ENCODE results near the gene VAPB. TPM values are rescaled to one million over a fixed set of nuclear protein-coding genes. Genes with fewer than 3 reads are reported as not detected.

The VAPB gene
- total RNA-seq, 1 donor from 2014 or later = 55.3 TPM

DNA sequence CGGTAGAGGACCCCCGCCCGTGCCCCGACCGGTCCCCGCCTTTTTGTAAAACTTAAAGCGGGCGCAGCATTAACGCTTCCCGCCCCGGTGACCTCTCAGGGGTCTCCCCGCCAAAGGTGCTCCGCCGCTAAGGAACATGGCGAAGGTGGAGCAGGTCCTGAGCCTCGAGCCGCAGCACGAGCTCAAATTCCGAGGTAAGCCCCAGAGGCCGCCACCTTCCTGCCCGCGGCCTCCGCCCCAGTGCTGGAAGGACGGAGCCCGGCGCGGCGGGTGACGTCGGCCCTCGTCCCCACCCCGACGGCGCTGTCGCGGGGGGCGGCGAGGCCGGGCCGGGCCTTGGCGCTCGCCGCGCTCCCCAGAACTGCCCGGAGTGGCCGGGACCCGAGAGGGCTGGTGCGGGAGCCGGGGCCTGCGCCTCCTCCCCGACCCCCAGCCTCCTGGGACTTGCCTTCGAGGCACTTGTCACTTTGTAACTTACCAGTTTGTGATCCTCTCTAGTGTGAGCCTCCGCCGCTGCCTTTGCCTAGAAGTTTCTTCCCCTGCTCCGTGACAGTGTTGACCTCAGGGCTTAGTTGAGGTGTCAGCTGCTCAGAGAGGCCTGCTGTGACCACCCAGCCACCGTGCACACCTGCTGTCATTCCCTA is 417 bp downstream of the VAPB start:
- H3K4me3 Mint-ChIP-seq (ENCODE audit: unreplicated experiment) = peak overlapping the region; percentile 83
- no peak for DNase-seq (ENCODE audit: low spot score)

DNA sequence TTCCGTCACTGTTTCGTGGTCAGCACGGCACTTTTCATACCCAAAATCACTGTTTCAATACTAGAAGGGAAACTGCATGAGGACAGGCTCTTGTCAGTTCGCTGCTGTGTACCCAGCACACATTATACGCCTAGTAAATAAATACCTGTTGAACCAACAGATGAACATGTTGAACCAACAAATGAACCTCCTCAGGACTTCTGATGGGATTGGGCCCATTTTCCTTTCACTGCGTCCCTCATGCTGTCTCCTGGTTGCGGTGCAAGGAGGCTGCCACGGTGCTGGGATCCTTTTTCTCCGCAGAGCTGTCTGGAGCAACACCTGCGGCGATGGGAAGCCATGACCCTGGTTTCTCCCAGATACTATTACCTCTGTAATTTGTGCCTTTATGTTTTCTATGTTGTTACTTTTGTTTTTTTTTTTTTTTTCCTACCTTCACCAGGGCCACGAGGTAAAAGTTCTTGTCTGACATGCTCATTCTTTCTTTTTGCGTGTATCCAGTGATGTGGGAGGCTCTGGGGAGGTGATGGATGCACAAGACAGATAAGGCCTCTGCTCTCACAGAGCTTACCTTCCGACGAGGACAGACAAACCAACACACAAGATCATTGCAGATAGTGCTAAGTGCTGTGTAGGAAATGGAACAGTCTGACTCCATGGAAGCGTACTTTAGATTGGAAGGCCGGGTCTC is 1.1 kb downstream of the VAPB start:
- no peaks in the 10 kb centered on the region for H3K36me3 Mint-ChIP-seq (ENCODE audit: low read depth)
- H3K4me3 Mint-ChIP-seq (ENCODE audit: unreplicated experiment) = peak overlapping the region; percentile 83
- peak overlapping the region; percentile 94 for H3K27ac Mint-ChIP-seq (ENCODE audit: unreplicated experiment)
- peaks cover 4% of the 10 kb centered on the region for H3K9me3 Mint-ChIP-seq (ENCODE audit: low read depth)
- peaks cover 48% of the 10 kb centered on the region for H3K4me1 Mint-ChIP-seq (ENCODE audit: low read depth)
- TF ChIP-seq, protein P1, sequence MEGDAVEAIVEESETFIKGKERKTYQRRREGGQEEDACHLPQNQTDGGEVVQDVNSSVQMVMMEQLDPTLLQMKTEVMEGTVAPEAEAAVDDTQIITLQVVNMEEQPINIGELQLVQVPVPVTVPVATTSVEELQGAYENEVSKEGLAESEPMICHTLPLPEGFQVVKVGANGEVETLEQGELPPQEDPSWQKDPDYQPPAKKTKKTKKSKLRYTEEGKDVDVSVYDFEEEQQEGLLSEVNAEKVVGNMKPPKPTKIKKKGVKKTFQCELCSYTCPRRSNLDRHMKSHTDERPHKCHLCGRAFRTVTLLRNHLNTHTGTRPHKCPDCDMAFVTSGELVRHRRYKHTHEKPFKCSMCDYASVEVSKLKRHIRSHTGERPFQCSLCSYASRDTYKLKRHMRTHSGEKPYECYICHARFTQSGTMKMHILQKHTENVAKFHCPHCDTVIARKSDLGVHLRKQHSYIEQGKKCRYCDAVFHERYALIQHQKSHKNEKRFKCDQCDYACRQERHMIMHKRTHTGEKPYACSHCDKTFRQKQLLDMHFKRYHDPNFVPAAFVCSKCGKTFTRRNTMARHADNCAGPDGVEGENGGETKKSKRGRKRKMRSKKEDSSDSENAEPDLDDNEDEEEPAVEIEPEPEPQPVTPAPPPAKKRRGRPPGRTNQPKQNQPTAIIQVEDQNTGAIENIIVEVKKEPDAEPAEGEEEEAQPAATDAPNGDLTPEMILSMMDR (IDR thresholded peaks at IDR 0.05) = no peak
- DNase-seq (ENCODE audit: low spot score) = no peak
- H3K27me3 Mint-ChIP-seq (ENCODE audit: low read depth) = no peaks in the 10 kb centered on the region

More for the DNA sequence above, 417 bp downstream of the VAPB start:
- no peaks in the 10 kb centered on the region for H3K27me3 Mint-ChIP-seq (ENCODE audit: low read depth)
- H3K4me1 Mint-ChIP-seq (ENCODE audit: low read depth) = peaks cover 42% of the 10 kb centered on the region
- peaks cover 4% of the 10 kb centered on the region for H3K9me3 Mint-ChIP-seq (ENCODE audit: low read depth)
- peak overlapping the region; percentile 94 for H3K27ac Mint-ChIP-seq (ENCODE audit: unreplicated experiment)
- H3K36me3 Mint-ChIP-seq (ENCODE audit: low read depth) = no peaks in the 10 kb centered on the region
- TF ChIP-seq, protein P1 (IDR thresholded peaks at IDR 0.05) = no peak

DNA sequence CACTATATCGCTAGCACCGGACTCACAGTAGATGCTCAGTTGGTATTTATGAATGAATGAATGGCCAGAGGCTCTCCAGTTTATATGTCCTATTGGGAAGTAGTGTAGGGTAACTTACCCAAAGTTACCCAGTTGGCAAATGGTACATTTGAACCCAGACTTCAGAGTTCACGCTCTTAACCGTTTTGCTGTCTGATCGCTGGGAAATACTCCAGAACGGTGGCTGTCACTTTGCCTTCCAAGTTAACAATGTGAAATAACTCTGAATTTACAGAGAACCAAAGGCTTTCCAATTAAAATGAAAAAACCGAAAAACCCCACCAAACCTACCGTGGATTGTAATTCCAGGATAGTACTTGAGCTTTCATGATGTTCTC is 1.6 kb downstream of the VAPB start:
- no peak for DNase-seq (ENCODE audit: low spot score)
- no peaks in the 10 kb centered on the region for H3K36me3 Mint-ChIP-seq (ENCODE audit: low read depth)
- peaks cover 51% of the 10 kb centered on the region for H3K4me1 Mint-ChIP-seq (ENCODE audit: low read depth)
- TF ChIP-seq, protein P1 (IDR thresholded peaks at IDR 0.05) = no peak
- H3K4me3 Mint-ChIP-seq (ENCODE audit: unreplicated experiment) = peak overlapping the region; percentile 83
- H3K27me3 Mint-ChIP-seq (ENCODE audit: low read depth) = no peaks in the 10 kb centered on the region
- peak overlapping the region; percentile 52 for H3K27ac Mint-ChIP-seq (ENCODE audit: unreplicated experiment)
- H3K9me3 Mint-ChIP-seq (ENCODE audit: low read depth) = peaks cover 4% of the 10 kb centered on the region

DNA sequence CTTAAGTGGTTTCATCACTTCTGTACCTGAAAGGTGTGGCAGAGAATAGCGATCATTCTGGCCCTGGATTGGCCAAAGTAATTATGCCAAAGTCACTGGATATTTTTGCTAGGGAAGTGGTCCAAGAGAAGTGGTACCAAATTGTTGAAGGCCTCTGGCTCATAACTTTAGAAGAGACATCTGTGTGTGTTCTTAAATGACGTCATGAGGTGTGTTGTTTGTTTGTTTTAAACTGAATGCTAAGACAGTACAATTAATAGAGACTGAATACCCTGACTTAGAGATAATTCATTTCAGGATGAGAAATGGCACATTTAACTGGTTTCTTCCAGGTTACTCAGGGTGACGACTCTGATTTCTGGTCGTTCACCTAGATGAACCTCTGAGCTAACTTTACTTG is 3.3 kb downstream of the VAPB start:
- TF ChIP-seq, protein P1 (IDR thresholded peaks at IDR 0.05) = no peak
- Mint-ChIP-seq H3K36me3 (ENCODE audit: low read depth) (no peaks in the 10 kb centered on the region), H3K27ac (ENCODE audit: unreplicated experiment) (peak overlapping the region; percentile 13), H3K4me1 (ENCODE audit: low read depth) (peaks cover 61% of the 10 kb centered on the region), H3K9me3 (ENCODE audit: low read depth) (peaks cover 4% of the 10 kb centered on the region), H3K27me3 (ENCODE audit: low read depth) (no peaks in the 10 kb centered on the region), H3K4me3 (ENCODE audit: unreplicated experiment) (no peak overlapping the region)
- no peak for DNase-seq (ENCODE audit: low spot score)

DNA sequence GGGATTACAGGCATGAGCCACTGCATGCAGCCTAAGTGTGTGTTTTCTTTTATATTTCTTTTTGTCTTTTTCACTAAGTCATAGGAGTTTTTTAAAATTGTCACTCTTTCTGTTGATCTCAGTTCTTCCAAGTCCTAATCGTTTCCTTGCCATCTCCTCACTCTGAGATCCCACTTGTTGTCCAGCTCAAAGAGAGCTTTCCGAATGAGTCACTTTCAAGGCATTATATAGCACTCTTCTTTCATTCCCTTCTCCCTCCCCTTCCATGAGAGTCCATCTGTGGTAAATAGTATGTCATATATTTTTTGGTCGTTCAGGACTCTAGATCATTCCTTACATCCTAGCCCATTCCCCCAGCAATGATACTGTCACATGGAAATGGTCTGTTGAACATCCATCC is 4.3 kb downstream of the VAPB start:
- H3K27me3 Mint-ChIP-seq (ENCODE audit: low read depth) = no peaks in the 10 kb centered on the region
- no peaks in the 10 kb centered on the region for H3K36me3 Mint-ChIP-seq (ENCODE audit: low read depth)
- no peak overlapping the region for H3K4me3 Mint-ChIP-seq (ENCODE audit: unreplicated experiment)
- no peak for DNase-seq (ENCODE audit: low spot score)
- peak overlapping the region; percentile 60 for H3K27ac Mint-ChIP-seq (ENCODE audit: unreplicated experiment)
- TF ChIP-seq, protein P1 (IDR thresholded peaks at IDR 0.05) = no peak
- H3K9me3 Mint-ChIP-seq (ENCODE audit: low read depth) = no peaks in the 10 kb centered on the region
- peaks cover 66% of the 10 kb centered on the region for H3K4me1 Mint-ChIP-seq (ENCODE audit: low read depth)

Data from chondrocyte (in vitro differentiated cells).